OCI-LY1 (cell line): ENCODE results near the gene NUMB.

Experiments used
- H2AFZ ChIP-seq: fragments of 200-600 bp; sonication (generic), shearing (Covaris generic); 2 replicates; pipeline ENCODE4 v1.6.0; 2014; ENCODE audit warnings: antibody characterized with exemption, mild to moderate bottlenecking, low read length
- H3F3A ChIP-seq: fragments of 200-600 bp; sonication (generic), shearing (Covaris generic); 2 replicates; pipeline ENCODE4 v1.6.0; 2014; ENCODE audit warnings: mild to moderate bottlenecking, antibody characterized with exemption, low read length, moderate library complexity; ENCODE audit not compliant: insufficient read depth
- H3K27ac ChIP-seq: fragments of 200-600 bp; sonication (generic); 2 replicates; pipeline ENCODE4 v1.5.1; 2014; ENCODE audit warnings: low read length, mixed run types, mild to moderate bottlenecking, low read depth; ENCODE audit not compliant: poor library complexity, severe bottlenecking
- H3K27me3 ChIP-seq: fragments of 200-600 bp; sonication (generic); 2 replicates; pipeline ENCODE4 v1.6.0; 2014; ENCODE audit warnings: antibody characterized with exemption, mild to moderate bottlenecking, low read length, moderate library complexity; ENCODE audit not compliant: insufficient read depth
- H3K36me3 ChIP-seq: fragments of 200-600 bp; sonication (generic); 2 replicates; pipeline ENCODE4 v1.6.1; 2014; ENCODE audit warnings: mild to moderate bottlenecking, antibody characterized with exemption, low read length, moderate library complexity, mixed read lengths; ENCODE audit not compliant: insufficient read depth
- H3K4me1 ChIP-seq: fragments of 200-600 bp; sonication (generic); 2 replicates; pipeline ENCODE4 v1.5.1; 2014; ENCODE audit warnings: mild to moderate bottlenecking, low read length, moderate library complexity; ENCODE audit not compliant: insufficient read depth, severe bottlenecking
- H3K4me2 ChIP-seq: fragments of 200-600 bp; sonication (generic), shearing (Covaris generic); 2 replicates; pipeline ENCODE4 v1.6.1; 2014; ENCODE audit warnings: low read length
- H3K4me3 ChIP-seq: fragments of 200-600 bp; sonication (generic); 2 replicates; pipeline ENCODE4 v1.5.1; 2014; ENCODE audit warnings: low read length, low read depth, mild to moderate bottlenecking, mixed read lengths; ENCODE audit not compliant: poor library complexity, severe bottlenecking
- H3K79me2 ChIP-seq: fragments of 200-600 bp; shearing (Covaris generic); 2 replicates; pipeline ENCODE4 v1.6.1; 2016; ENCODE audit warnings: mixed run types, low read length, mixed read lengths; ENCODE audit not compliant: insufficient read depth
- H3K9ac ChIP-seq: fragments of 200-600 bp; sonication (generic), shearing (Covaris generic); 2 replicates; pipeline ENCODE4 v1.6.1; 2014; ENCODE audit warnings: mild to moderate bottlenecking, low read length, mixed read lengths
- H3K9me2 ChIP-seq: fragments of 200-600 bp; sonication (generic), shearing (Covaris generic); 2 replicates; pipeline ENCODE4 v1.6.1; 2014; ENCODE audit warnings: low read depth, mild to moderate bottlenecking, low read length, mixed read lengths
- H3K9me3 ChIP-seq: fragments of 200-600 bp; shearing (Covaris generic); 2 replicates; pipeline ENCODE4 v1.6.1; 2014; ENCODE audit warnings: low read length, mixed read lengths
- H4K20me1 ChIP-seq: fragments of 200-600 bp; sonication (generic), shearing (Covaris generic); 2 replicates; pipeline ENCODE4 v1.6.0; 2016; ENCODE audit warnings: mild to moderate bottlenecking, low read length; ENCODE audit not compliant: insufficient read depth
- CTCF ChIP-seq: fragments of 200-600 bp; sonication (generic), shearing (Covaris generic); IDR thresholded peaks from 2 replicates; pipeline ENCODE4 v1.5.1; 2017; ENCODE audit warnings: mild to moderate bottlenecking, antibody characterized with exemption, low read length, moderate library complexity, mixed read lengths
- EZH2 ChIP-seq: fragments of 200-600 bp; sonication (generic), shearing (Covaris generic); IDR thresholded peaks from 2 replicates; pipeline ENCODE4 v1.8.0; 2017; ENCODE audit warnings: borderline replicate concordance, mixed run types, mild to moderate bottlenecking, antibody characterized with exemption, low read length, moderate library complexity, mixed read lengths

NUMB gene

GRCh38 chr14:73240816-73241480 is 217.4 kb downstream of the NUMB start:
- H3K27ac ChIP-seq: no peak overlapping the region
- no peaks in the 10 kb centered on the region for H3K9me2 ChIP-seq
- H3K4me2 ChIP-seq: no peak overlapping the region
- H3K79me2 ChIP-seq: no peaks in the 10 kb centered on the region
- no peaks in the 10 kb centered on the region for H3F3A ChIP-seq
- TF ChIP-seq CTCF (no peak), EZH2 (no peak)
- H3K4me1 ChIP-seq: peaks cover 27% of the 10 kb centered on the region
- H3K36me3 ChIP-seq: no peaks in the 10 kb centered on the region
- no peaks in the 10 kb centered on the region for H3K9me3 ChIP-seq
- no peak overlapping the region for H2AFZ ChIP-seq
- no peak overlapping the region for H3K9ac ChIP-seq
- H4K20me1 ChIP-seq: no peaks in the 10 kb centered on the region
- peaks cover 7% of the 10 kb centered on the region; the same call in 1 of the 2 replicates for H3K27me3 ChIP-seq
- no peak overlapping the region for H3K4me3 ChIP-seq

GRCh38 chr14:73239393-73240241 is 218.7 kb downstream of the NUMB start:
- Histone ChIP-seq H3K4me1 (peaks cover 20% of the 10 kb centered on the region), H3F3A (no peaks in the 10 kb centered on the region), H2AFZ (no peak overlapping the region), H3K4me3 (no peak overlapping the region), H3K36me3 (no peaks in the 10 kb centered on the region), H3K27me3 (peaks cover 1% of the 10 kb centered on the region; the same call in 1 of the 2 replicates), H3K79me2 (no peaks in the 10 kb centered on the region), H3K9me2 (no peaks in the 10 kb centered on the region), H4K20me1 (no peaks in the 10 kb centered on the region), H3K9ac (no peak overlapping the region), H3K4me2 (no peak overlapping the region), H3K9me3 (no peaks in the 10 kb centered on the region), H3K27ac (no peak overlapping the region)
- TF ChIP-seq EZH2: no peak
- no peak for TF ChIP-seq CTCF

- Histone ChIP-seq H3K9me2 (no peaks in the 10 kb centered on the region), H3K36me3 (no peaks in the 10 kb centered on the region), H3K9ac (no peak overlapping the region), H3K4me2 (no peak overlapping the region), H3K4me1 (peaks cover 20% of the 10 kb centered on the region), H2AFZ (no peak overlapping the region), H3K27me3 (peaks cover 3% of the 10 kb centered on the region; the same call in 1 of the 2 replicates), H3K4me3 (no peak overlapping the region), H3F3A (no peaks in the 10 kb centered on the region), H3K79me2 (no peaks in the 10 kb centered on the region), H3K9me3 (no peaks in the 10 kb centered on the region), H3K27ac (no peak overlapping the region), H4K20me1 (no peaks in the 10 kb centered on the region)
- no peak for TF ChIP-seq EZH2
- TF ChIP-seq CTCF: no peak
Observed at GRCh38 chr14:73238941-73239340, 219.4 kb downstream of the NUMB start.
